ENCODE data around the gene NECTIN1. TPM values are rescaled to one million over a fixed set of nuclear protein-coding genes. Genes with fewer than 3 reads are reported as not detected.

Gene NECTIN1
- total RNA-seq, 1 experiment from 2014 or later = 4.3 TPM

- DNase-seq (ENCODE audit: low read depth) = no peak
Measured at GRCh38 chr11:119755356-119756071, 26.5 kb upstream of the NECTIN1 start.

GRCh38 chr11:119754656-119755355 is 25.8 kb upstream of the NECTIN1 start:
- DNase-seq (ENCODE audit: low read depth) = no peak

GRCh38 chr11:119754199-119754598 is 25.2 kb upstream of the NECTIN1 start:
- DNase-seq (ENCODE audit: low read depth) = no peak

GRCh38 chr11:119752946-119753345 is 23.9 kb upstream of the NECTIN1 start:
- no peak for DNase-seq (ENCODE audit: low read depth)

- no peak for DNase-seq (ENCODE audit: low read depth)
Measured at GRCh38 chr11:119752345-119752871, 23.4 kb upstream of the NECTIN1 start.

GRCh38 chr11:119750056-119750455 is 21.1 kb upstream of the NECTIN1 start:
- no peak for DNase-seq (ENCODE audit: low read depth)

GRCh38 chr11:119749006-119749565 is 20.1 kb upstream of the NECTIN1 start:
- no peak for DNase-seq (ENCODE audit: low read depth)

GRCh38 chr11:119747868-119748660 is 19.1 kb upstream of the NECTIN1 start:
- no peak for DNase-seq (ENCODE audit: low read depth)

- no peak for DNase-seq (ENCODE audit: low read depth)
Measured at GRCh38 chr11:119745776-119746535, 17.0 kb upstream of the NECTIN1 start.

GRCh38 chr11:119745112-119745511 is 16.1 kb upstream of the NECTIN1 start:
- DNase-seq (ENCODE audit: low read depth) = no peak

GRCh38 chr11:119744577-119744976 is 15.6 kb upstream of the NECTIN1 start:
- DNase-seq (ENCODE audit: low read depth) = no peak

- no peak for DNase-seq (ENCODE audit: low read depth)
Measured at GRCh38 chr11:119743006-119743405, 14.0 kb upstream of the NECTIN1 start.

GRCh38 chr11:119742263-119742861 is 13.4 kb upstream of the NECTIN1 start:
- no peak for DNase-seq (ENCODE audit: low read depth)

- no peak for DNase-seq (ENCODE audit: low read depth)
Measured at GRCh38 chr11:119741369-119742262, 12.6 kb upstream of the NECTIN1 start.

- no peak for DNase-seq (ENCODE audit: low read depth)
Measured at GRCh38 chr11:119739975-119740374, 11.0 kb upstream of the NECTIN1 start.

- DNase-seq (ENCODE audit: low read depth) = no peak
Measured at GRCh38 chr11:119739021-119739703, 10.2 kb upstream of the NECTIN1 start.

- no peak for DNase-seq (ENCODE audit: low read depth)
Measured at GRCh38 chr11:119738059-119738439, 9.0 kb upstream of the NECTIN1 start.

- no peak for DNase-seq (ENCODE audit: low read depth)
Measured at GRCh38 chr11:119737366-119738058, 8.5 kb upstream of the NECTIN1 start.

GRCh38 chr11:119734788-119735187 is 5.8 kb upstream of the NECTIN1 start:
- DNase-seq (ENCODE audit: low read depth) = no peak
